ENCODE data around the gene RAD23B.

RAD23B gene

DNA sequence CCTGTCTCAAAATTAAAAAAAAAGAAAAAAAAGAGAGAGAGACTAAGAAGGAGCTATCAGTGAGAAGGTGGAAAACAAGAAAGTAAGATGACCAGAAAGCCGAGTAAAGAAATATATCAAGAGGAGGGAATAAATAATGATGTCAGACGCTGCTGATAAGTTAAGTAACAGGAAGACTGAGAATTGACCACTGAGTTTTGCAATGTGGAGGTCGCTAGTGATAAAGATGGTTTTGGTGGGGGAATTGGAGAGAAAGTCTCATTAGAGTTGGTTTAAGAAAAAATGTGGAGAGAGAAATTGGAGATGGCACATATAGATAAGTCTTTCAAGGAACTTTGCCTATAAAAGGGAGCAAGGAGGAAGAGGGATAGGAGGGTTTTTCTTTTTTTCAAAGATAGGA is 91.9 kb downstream of the RAD23B start:
- DNase-seq (ENCODE audit: low read depth in 2 of 2) = no peak

GRCh38 chr9:107375651-107376369 is 92.7 kb downstream of the RAD23B start:
- no peak for DNase-seq (ENCODE audit: low read depth in 2 of 2)

DNA sequence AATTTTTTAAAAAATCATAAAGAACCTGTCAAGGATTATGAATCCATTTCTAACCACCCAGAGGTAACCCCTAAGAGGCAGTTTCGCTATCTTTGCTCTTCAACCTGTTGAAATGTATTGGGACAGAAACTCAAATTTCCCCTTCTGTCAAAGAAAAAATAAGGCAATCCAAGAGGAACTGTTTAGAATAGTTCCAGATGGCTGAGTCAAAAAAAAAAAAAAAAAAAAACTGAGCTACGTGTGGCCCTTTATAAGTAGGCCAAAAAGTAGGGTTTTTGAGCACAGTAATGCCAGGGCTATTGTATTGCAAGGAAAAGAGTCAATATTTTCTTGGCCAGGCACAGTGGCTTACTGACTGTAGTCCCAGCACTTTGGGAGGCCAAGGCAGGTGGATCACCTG is 94.9 kb downstream of the RAD23B start:
- DNase-seq (ENCODE audit: low read depth in 2 of 2) = no peak
